ENCODE results near the gene FBXO42.
"Not testable (repeated sequence)": the region's sequence is repeated elsewhere in the genome, so short reads cannot be mapped to it uniquely, and the experiment has no call there.

FBXO42 gene

DNA sequence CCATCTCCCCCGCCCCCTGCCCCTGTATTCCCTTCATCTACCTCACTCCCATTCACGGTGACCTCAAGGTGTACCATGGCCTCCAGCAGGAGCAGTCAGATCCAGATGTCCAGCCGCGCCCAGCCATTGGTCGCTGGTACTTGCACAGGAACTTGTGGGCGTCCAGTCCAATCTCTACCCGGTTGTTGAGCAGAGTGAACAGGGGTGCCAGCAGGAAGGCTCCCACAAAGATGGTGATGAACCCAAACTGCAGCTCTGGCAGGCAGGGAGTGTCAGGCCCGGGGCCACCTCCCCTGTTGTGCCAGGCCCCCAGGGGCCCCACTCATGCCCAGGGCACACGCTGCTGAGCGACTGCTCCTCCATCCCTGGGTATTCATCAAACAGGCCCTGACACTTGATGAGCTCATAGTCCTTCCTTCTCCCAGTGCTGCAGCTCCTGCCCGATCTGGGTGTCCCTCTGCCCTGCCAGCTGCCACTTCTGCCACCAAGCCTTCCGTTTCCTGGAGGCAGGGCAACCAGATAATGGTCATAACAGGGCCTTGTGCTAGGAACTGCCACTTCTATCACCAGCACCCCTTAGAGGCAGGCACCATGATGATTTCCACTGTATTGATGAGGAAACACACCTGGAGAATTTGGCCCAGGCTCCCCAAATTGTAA, 134.1 kb downstream of the FBXO42 start:
- no peak for DNase-seq (ENCODE audit: low read depth)

DNA sequence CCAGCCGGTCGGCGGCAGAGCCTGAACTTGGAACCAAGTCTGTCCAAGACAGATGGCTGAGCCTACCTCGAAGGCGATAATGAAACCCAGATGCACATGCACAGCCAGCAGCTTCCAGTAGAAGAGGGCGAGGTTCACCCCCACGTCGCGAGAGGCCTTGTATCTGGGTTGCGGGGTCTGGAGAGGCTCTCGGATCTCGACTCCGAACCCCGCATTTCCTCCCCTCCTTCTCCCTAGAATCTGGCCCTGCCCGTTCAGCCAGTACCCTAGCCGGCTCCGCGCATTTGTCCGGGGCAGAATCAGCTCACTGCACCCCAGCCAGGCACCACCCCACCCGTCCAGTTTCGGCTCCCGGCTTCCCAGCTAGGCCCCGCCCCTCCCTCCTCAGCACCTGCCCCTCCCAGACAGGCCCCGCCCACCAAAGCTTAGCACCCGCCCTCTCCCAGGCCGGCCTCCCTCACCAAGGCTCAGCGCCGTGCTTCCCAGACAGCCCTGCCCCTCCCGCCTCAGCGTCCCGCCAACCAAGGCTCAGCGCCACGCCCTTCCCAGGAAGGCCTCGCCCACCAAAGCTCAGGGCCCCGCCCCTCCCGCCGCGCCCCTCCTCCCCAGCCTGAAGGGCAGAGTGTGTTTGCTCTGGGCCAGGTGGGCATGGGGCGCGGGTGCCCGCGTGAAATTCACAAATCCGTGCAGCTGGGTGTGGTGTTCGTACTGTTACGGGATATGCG, 135.1 kb downstream of the FBXO42 start:
- DNase-seq (ENCODE audit: low read depth) = peak; percentile 66

DNA sequence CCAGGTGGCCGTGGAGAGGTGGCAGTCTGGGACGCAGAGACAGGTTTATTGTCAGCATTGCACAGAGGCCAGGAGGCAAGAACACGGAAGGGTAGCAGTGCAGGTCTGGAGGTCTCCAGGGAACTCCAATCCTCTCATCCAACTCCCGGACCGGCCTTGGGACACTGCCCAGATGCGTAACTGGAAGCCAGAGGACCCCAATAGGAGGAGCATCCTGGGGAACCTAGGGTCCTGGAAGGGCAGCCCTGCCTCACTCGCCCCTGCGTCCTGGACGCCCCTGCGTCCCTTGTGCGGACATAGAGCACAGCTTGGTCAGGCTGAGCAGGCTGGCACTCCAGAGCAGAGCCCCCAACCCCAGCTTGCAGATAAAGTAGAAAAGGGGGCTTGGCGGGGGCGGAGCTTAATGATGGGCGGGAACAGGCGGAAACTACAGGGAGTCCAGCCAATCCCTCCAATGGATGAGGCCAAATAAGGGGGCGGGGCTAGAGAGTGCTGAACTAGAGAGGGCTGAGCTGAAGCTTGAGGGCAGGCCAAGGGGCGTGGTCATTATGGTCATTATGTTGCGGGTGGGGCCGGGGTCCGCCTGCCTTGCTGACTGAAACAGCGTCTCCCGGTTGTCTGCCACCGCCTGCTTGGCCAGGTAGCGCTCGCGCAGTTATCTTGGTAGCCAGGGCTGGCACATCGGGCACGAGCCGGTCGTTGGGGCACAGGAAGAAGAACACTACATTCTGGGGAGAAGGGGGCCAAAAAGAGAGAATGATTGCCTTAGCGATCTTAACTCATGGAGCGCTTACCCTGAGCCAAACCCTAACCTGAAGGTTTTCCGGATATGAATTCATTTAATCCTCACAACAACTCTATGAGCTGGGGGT, 136.2 kb downstream of the FBXO42 start:
- no peak for DNase-seq (ENCODE audit: low read depth)

- DNase-seq (ENCODE audit: low read depth) = not testable (repeated sequence)
These were observed 137.0 kb downstream of the FBXO42 start for GRCh38 chr1:16215240-16215639.

GRCh38 chr1:16213544-16213943, 138.7 kb downstream of the FBXO42 start:
- DNase-seq (ENCODE audit: low read depth) = not testable (repeated sequence)

- no peak for DNase-seq (ENCODE audit: low read depth)
These were observed 139.3 kb downstream of the FBXO42 start for GRCh38 chr1:16213013-16213412.

- no peak for DNase-seq (ENCODE audit: low read depth)
These were observed 139.9 kb downstream of the FBXO42 start, which contains the start of gene ARHGEF19 for GRCh38 chr1:16212251-16212961. Gene ARHGEF19 (minus strand): TSS chr1:16212652. CDS start chr1:16209054, 3,598 bp downstream.

- DNase-seq (ENCODE audit: low read depth) = no peak
These were observed 140.5 kb downstream of the FBXO42 start for GRCh38 chr1:16211824-16212223.

DNA sequence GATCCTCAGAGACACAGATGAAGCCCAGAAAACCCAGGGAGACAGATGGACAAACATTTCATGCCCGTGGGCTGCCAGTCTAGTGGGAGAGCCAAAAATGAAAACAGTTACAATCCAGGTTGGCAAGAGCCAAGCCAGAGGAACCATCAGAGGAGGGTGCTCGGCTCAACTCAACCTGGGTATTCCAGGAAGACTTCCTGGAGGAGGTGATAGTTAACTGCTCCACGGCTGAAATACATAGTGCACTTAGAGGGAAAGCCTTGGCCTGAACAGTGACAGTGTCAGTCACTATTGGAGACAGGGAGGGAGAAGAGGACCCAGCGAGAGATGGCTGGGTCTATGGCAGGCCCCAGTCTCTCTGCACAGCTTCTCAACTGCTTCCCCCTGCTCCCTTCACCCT, 141.7 kb downstream of the FBXO42 start:
- no peak for DNase-seq (ENCODE audit: low read depth)

DNA sequence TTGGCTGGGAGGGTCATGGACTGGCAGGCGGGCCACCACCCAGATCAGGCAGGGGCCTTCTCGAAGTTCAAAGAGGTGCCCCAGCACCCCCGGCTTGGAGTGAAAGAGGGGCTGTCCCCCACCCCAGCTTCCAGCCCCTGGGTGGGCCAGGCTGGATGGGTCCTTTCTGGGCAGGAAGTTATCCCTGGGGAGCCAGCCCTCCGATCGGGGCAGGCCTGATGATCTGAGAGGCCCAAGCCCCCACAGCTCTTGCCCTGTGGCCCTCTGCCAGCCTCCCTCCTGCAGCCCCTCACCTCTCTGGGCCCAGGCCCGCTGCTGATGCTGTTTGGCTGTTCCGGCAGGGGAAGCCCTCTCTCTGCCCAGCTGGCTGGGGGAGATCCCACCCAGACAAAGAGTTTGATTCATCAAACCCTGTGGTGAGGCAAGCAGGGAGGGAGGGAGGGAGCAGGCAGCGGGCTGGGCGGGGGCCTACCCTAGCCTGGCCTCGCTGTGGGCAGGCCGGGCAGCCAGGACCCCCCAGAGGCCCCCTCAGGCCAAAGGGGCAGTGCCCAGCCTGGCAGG, 142.4 kb downstream of the FBXO42 start:
- no peak for DNase-seq (ENCODE audit: low read depth)

DNA sequence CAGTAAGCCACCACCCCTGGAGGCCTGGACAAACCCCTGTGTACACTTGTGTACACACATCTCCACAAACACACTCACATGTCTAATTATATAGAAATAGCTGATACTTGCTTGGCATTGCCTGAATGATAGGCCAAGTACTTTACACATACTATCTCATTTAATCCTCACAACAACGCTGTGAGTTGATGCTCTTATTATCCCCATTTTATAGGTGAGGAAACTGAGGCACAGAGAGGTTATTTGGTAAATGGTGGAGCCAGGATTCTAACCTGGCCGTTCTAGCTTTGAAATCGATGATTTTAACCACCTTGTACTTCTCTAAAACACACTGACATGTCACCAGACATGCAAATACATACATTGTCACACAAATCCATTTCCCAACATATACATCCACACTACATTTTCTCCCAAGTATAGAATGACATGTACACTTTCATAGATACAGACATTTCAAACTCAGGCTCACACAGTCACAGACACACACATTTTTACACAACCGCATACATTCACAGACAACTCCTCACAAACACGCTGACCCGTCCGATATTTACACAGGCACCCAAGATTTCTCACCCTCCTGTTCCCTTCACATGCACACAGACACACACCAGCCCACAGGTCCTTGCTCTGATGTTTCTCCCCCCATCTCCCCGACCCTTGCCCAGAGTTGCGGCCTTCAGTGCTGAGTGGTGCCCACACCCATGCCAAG, 143.0 kb downstream of the FBXO42 start:
- DNase-seq (ENCODE audit: low read depth) = no peak

DNA sequence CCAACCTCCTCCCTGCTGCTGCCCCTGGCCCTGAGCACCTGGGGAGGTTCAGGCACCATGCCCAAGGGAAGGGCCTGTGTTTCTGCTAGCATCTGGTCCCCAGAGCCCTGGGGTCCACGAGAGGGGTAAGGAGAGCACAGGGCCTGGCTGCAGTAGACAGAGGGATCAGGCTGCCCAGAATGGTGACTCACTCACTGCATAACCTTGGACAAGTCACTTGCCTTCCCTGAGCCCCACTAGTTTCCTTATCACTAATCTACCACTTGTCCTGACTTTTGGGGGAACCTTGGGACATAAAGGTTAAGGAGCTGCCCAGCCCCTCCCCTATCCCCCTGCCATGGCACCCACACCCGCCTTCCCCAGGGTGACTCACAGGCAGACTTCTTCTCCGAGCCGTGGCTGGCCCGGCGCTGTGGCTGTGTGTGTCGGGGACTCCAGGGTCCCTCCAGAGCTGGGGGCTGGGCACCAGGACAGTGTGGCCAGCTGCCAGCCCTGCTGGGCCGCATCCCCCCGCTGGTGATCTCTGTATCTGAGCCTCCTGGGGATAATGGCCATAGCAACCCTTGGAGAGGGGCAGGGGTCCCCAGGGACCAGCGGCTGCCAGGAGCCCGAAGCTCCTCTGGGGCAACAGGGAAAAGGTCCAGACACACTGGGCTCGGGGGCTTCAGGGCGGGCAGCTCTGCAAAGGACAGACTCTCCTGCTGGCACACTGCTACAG, 143.9 kb downstream of the FBXO42 start:
- DNase-seq (ENCODE audit: low read depth) = no peak

- DNase-seq (ENCODE audit: low read depth) = no peak
These were observed 144.7 kb downstream of the FBXO42 start for GRCh38 chr1:16207318-16208269.

GRCh38 chr1:16206547-16207317, 145.5 kb downstream of the FBXO42 start:
- DNase-seq (ENCODE audit: low read depth) = peak; percentile 94

GRCh38 chr1:16205891-16206546, 146.3 kb downstream of the FBXO42 start:
- DNase-seq (ENCODE audit: low read depth) = no peak

GRCh38 chr1:16205334-16205671, 147.0 kb downstream of the FBXO42 start:
- DNase-seq (ENCODE audit: low read depth) = no peak

- DNase-seq (ENCODE audit: low read depth) = no peak
These were observed 147.5 kb downstream of the FBXO42 start for GRCh38 chr1:16204634-16205333.

Data from HS-5 (cell line).